CD4-positive, CD25-positive, alpha-beta regulatory T cell (primary cell): Measurements from ENCODE around the gene TTLL3. TPM values are rescaled to one million over a fixed set of nuclear protein-coding genes. Genes with fewer than 3 reads are reported as not detected.
A peak's percentile ranks its signal among the peaks of the same experiment; 100 is the strongest.
"Not testable (repeated sequence)": the region's sequence is repeated elsewhere in the genome, so short reads cannot be mapped to it uniquely, and the experiment has no call there.

ENCODE experiments used
- ATAC-seq, 2 donors: fragments of 150-1000 bp; cut with Tn5 transposase; one replicate each; pipeline ENCODE4 v1.10.0; 2021; ENCODE audit warnings: low read depth in 2 of 2, moderate number of reproducible peaks in 2 of 2, moderate library complexity in 1 of 2
- DNase-seq, 3 donors: peaks; one replicate each; pipeline versions ENCODE4 v3.0.0 to v3.0.0-alpha.2; 2012 to 2022; ENCODE audit warnings: mixed read lengths in 1 of 3
- H3K27ac ChIP-seq: one replicate; pipeline ENCODE4 v1.7.0; 2013; ENCODE audit warnings: mild to moderate bottlenecking, low read length; ENCODE audit not compliant: insufficient read depth, poor library complexity, severe bottlenecking
- H3K27me3 ChIP-seq: one replicate; pipeline ENCODE4 v1.7.0; 2013; ENCODE audit warnings: low read length; ENCODE audit not compliant: control insufficient read depth, insufficient read depth
- H3K36me3 ChIP-seq: one replicate; pipeline ENCODE4 v1.7.0; 2013; ENCODE audit warnings: mild to moderate bottlenecking, low read length, moderate library complexity; ENCODE audit not compliant: control insufficient read depth, insufficient read depth
- H3K4me1 ChIP-seq: 2 replicates; pipeline ENCODE4 v1.7.0; 2013; ENCODE audit warnings: mild to moderate bottlenecking, low read length; ENCODE audit not compliant: insufficient read depth, control insufficient read depth, poor library complexity, severe bottlenecking
- H3K4me3 ChIP-seq: one replicate; pipeline ENCODE4 v1.7.0; 2013; ENCODE audit warnings: low read depth, mild to moderate bottlenecking, low read length, moderate library complexity
- H3K9me3 ChIP-seq, 2 experiments: 1 replicate in 1 of 2; 2 replicates in 1 of 2; pipeline ENCODE4 v1.7.0; 2013; ENCODE audit warnings: low read length in 2 of 2, mild to moderate bottlenecking in 1 of 2, moderate library complexity in 1 of 2; ENCODE audit not compliant: control insufficient read depth in 2 of 2
- H3K27ac Mint-ChIP-seq, 3 donors: one replicate each; pipeline ENCODE4 v1.8.0; 2020 to 2022; ENCODE audit warnings: mild to moderate bottlenecking in 3 of 3, mixed read lengths in 3 of 3, moderate library complexity in 2 of 3
- H3K27me3 Mint-ChIP-seq: one replicate; pipeline ENCODE4 v1.8.0; 2022; ENCODE audit warnings: mild to moderate bottlenecking, mixed read lengths
- H3K36me3 Mint-ChIP-seq: one replicate; pipeline ENCODE4 v1.8.0; 2020; ENCODE audit warnings: mixed read lengths
- H3K4me1 Mint-ChIP-seq, 4 donors: one replicate each; pipeline ENCODE4 v1.8.0; 2020 to 2022; ENCODE audit warnings: mixed read lengths in 4 of 4, mild to moderate bottlenecking in 1 of 4
- H3K4me3 Mint-ChIP-seq, 4 donors: one replicate each; pipeline ENCODE4 v1.8.0; 2020 to 2022; ENCODE audit warnings: mild to moderate bottlenecking in 4 of 4, mixed read lengths in 4 of 4, moderate library complexity in 3 of 4
- H3K9me3 Mint-ChIP-seq, 7 donors: one replicate each; pipeline ENCODE4 v1.8.0; 2020 to 2022; ENCODE audit warnings: mixed read lengths in 7 of 7, mild to moderate bottlenecking in 3 of 7, moderate library complexity in 2 of 7
- polyA plus RNA-seq, 4 donors: library from polyadenylated mRNA; unstranded; fragments of 300-500 nt; fragmentation: Illumina TruSeq; gene quantifications; one replicate each; pipeline ENCODE4 v1.2.3, GENCODE V29; 2021
- total RNA-seq: library from RNA; stranded (reverse); gene quantifications from one replicate; pipeline ENCODE4 v1.2.3, GENCODE V29; 2022

TTLL3 gene
- total and polyA plus RNA-seq, 5 donors from 2014 or later, result 2.3 to 89.9 (median 3.8) TPM

GRCh38 chr3:9848860-9849259, 38.8 kb downstream of the TTLL3 start:
- not testable (repeated sequence) for H3K9me3 Mint-ChIP-seq, H3K4me3 ChIP-seq, H3K27ac Mint-ChIP-seq, ATAC-seq, H3K4me1 ChIP-seq, H3K36me3 Mint-ChIP-seq, H3K27me3 ChIP-seq, H3K36me3 ChIP-seq, H3K9me3 ChIP-seq, H3K27ac ChIP-seq
- H3K4me3 Mint-ChIP-seq, result peak overlapping the region in 2 of 4 donors; percentile 29 to 62
- peak in 2 of 3 donors; percentile 51 to 54 for DNase-seq
- H3K27me3 Mint-ChIP-seq, result peaks cover 23% of the 10 kb centered on the region
- peaks cover 0 to 25% (median 11%) of the 10 kb centered on the region in 4 donors for H3K4me1 Mint-ChIP-seq

GRCh38 chr3:9851383-9851782, 41.3 kb downstream of the TTLL3 start:
- not testable (repeated sequence) for H3K9me3 ChIP-seq, H3K4me3 ChIP-seq, H3K36me3 Mint-ChIP-seq, H3K27me3 ChIP-seq, H3K4me1 ChIP-seq, H3K36me3 ChIP-seq, H3K27ac ChIP-seq, H3K4me3 Mint-ChIP-seq, H3K27ac Mint-ChIP-seq, ATAC-seq, DNase-seq, H3K9me3 Mint-ChIP-seq
- H3K27me3 Mint-ChIP-seq, result peaks cover 23% of the 10 kb centered on the region
- peaks cover 2 to 13% (median 5%) of the 10 kb centered on the region in 4 donors for H3K4me1 Mint-ChIP-seq

- H3K27me3 ChIP-seq, H3K27ac ChIP-seq, H3K36me3 Mint-ChIP-seq, H3K27ac Mint-ChIP-seq, H3K9me3 Mint-ChIP-seq, H3K4me3 Mint-ChIP-seq, H3K36me3 ChIP-seq, ATAC-seq, H3K4me3 ChIP-seq, DNase-seq, H3K9me3 ChIP-seq, H3K4me1 ChIP-seq: not testable (repeated sequence)
- Mint-ChIP-seq H3K4me1 (peaks cover 2 to 13% (median 5%) of the 10 kb centered on the region in 4 donors), H3K27me3 (peaks cover 23% of the 10 kb centered on the region)
Measured at GRCh38 chr3:9851926-9852325, 41.9 kb downstream of the TTLL3 start.

- H3K4me1 Mint-ChIP-seq, result peaks cover 2 to 13% (median 5%) of the 10 kb centered on the region in 4 donors
- Histone ChIP-seq H3K4me1 (no peaks in the 10 kb centered on the region), H3K27me3 (no peaks in the 10 kb centered on the region), H3K36me3 (no peaks in the 10 kb centered on the region), H3K27ac (no peak overlapping the region), H3K9me3 (no peaks in the 10 kb centered on the region), H3K4me3 (no peak overlapping the region)
- peak overlapping the region in 1 of 4 donors; percentile 66 for H3K4me3 Mint-ChIP-seq
- H3K27me3 Mint-ChIP-seq, result peaks cover 23% of the 10 kb centered on the region
- no peaks in the 10 kb centered on the region for H3K9me3 Mint-ChIP-seq
- no peak overlapping the region for H3K27ac Mint-ChIP-seq
- ATAC-seq, result no peak
- no peak for DNase-seq
- no peaks in the 10 kb centered on the region for H3K36me3 Mint-ChIP-seq
Measured at GRCh38 chr3:9852528-9852927, 42.5 kb downstream of the TTLL3 start.

- not testable (repeated sequence) for DNase-seq, H3K36me3 Mint-ChIP-seq, ATAC-seq, H3K9me3 ChIP-seq, H3K27me3 ChIP-seq, H3K27ac ChIP-seq, H3K4me3 Mint-ChIP-seq, H3K36me3 ChIP-seq, H3K9me3 Mint-ChIP-seq, H3K4me1 Mint-ChIP-seq, H3K4me3 ChIP-seq, H3K4me1 ChIP-seq
- Mint-ChIP-seq H3K27me3 (peaks cover 16% of the 10 kb centered on the region), H3K27ac (peak overlapping the region in 1 of 3 donors; percentile 51)
Measured at GRCh38 chr3:9854291-9854940, 44.4 kb downstream of the TTLL3 start.

- Histone ChIP-seq H3K4me1 (no peaks in the 10 kb centered on the region), H3K4me3 (no peak overlapping the region), H3K27ac (no peak overlapping the region), H3K27me3 (no peaks in the 10 kb centered on the region), H3K9me3 (no peaks in the 10 kb centered on the region), H3K36me3 (no peaks in the 10 kb centered on the region)
- no peaks in the 10 kb centered on the region for H3K36me3 Mint-ChIP-seq
- peaks cover 17% of the 10 kb centered on the region for H3K27me3 Mint-ChIP-seq
- no peak for DNase-seq
- no peak overlapping the region for H3K4me3 Mint-ChIP-seq
- ATAC-seq, result no peak
- no peak overlapping the region for H3K27ac Mint-ChIP-seq
- H3K4me1 Mint-ChIP-seq, result peaks cover 0 to 8% (median 4%) of the 10 kb centered on the region in 4 donors
- H3K9me3 Mint-ChIP-seq, result no peaks in the 10 kb centered on the region
Measured at GRCh38 chr3:9855594-9855993, 45.5 kb downstream of the TTLL3 start.

- Histone ChIP-seq H3K9me3 (no peaks in the 10 kb centered on the region), H3K4me3 (no peak overlapping the region), H3K27ac (no peak overlapping the region), H3K4me1 (peaks cover 8% of the 10 kb centered on the region), H3K36me3 (no peaks in the 10 kb centered on the region), H3K27me3 (no peaks in the 10 kb centered on the region)
- H3K36me3 Mint-ChIP-seq, result no peaks in the 10 kb centered on the region
- no peak overlapping the region for H3K27ac Mint-ChIP-seq
- H3K9me3 Mint-ChIP-seq, result no peaks in the 10 kb centered on the region
- H3K4me1 Mint-ChIP-seq, result peaks cover 0 to 8% (median under 1%) of the 10 kb centered on the region in 4 donors
- ATAC-seq (no peak), DNase-seq (no peak)
- peaks cover 13% of the 10 kb centered on the region for H3K27me3 Mint-ChIP-seq
- no peak overlapping the region for H3K4me3 Mint-ChIP-seq
Measured at GRCh38 chr3:9859530-9860025, 49.5 kb downstream of the TTLL3 start.

- peaks cover 0 to 8% (median 0%) of the 10 kb centered on the region in 4 donors for H3K4me1 Mint-ChIP-seq
- no peak for ATAC-seq
- Histone ChIP-seq H3K27ac (no peak overlapping the region), H3K9me3 (no peaks in the 10 kb centered on the region), H3K4me3 (no peak overlapping the region), H3K27me3 (no peaks in the 10 kb centered on the region), H3K36me3 (no peaks in the 10 kb centered on the region), H3K4me1 (peaks cover 8% of the 10 kb centered on the region)
- H3K27me3 Mint-ChIP-seq, result peaks cover 18% of the 10 kb centered on the region
- H3K4me3 Mint-ChIP-seq, result no peak overlapping the region
- H3K9me3 Mint-ChIP-seq, result no peaks in the 10 kb centered on the region
- no peaks in the 10 kb centered on the region for H3K36me3 Mint-ChIP-seq
- H3K27ac Mint-ChIP-seq, result no peak overlapping the region
- DNase-seq, result no peak
Measured at GRCh38 chr3:9861201-9861600, 51.1 kb downstream of the TTLL3 start.
